ENCODE data around the gene EBPL. TPM values are rescaled to one million over a fixed set of nuclear protein-coding genes. Genes with fewer than 3 reads are reported as not detected.

The EBPL gene
- total RNA-seq, 6 experiments from 2014 or later, result 69.5 to 82.8 (median 75.5) TPM

DNA sequence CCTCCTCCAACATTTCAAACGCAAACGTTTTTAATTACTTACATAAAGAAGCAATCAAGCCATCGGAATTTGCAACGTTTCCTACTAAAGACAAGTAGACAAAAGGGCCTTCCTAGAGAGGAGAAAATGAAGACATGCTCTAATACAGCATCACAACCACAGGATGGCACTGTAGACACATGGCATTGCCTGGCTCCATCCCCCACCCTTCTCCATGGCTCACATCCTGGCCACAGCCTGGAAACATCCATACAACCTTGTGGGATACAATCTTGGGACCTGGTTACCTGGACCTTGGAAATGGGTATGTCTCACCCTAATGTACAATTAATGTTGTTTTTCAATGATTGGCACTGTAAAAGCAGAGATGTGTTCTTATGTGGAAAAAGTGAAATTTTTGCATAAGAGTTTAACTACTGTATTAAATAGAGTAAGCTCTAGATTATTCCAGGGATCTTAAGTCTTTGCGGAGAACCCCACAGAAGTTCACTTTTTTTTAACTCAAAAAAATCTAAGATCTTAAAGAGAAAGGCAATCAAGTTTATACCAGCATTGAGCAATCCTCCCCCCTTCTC lies 21.5 kb downstream of the EBPL start:
- no peak overlapping the region for H3K4me3 Mint-ChIP-seq
- TF ChIP-seq CTCF (IDR thresholded peaks at IDR 0.05), result peak; percentile 85
- peaks cover 27% of the 10 kb centered on the region for H3K36me3 Mint-ChIP-seq (ENCODE audit: low read depth)
- peak overlapping the region; percentile 20 for H3K27ac Mint-ChIP-seq
- no peaks in the 10 kb centered on the region; the same call in 1 of the 2 replicates for H3K27me3 Mint-ChIP-seq (ENCODE audit: insufficient read depth)
- peak; percentile 57 for DNase-seq
- no peaks in the 10 kb centered on the region for H3K9me3 Mint-ChIP-seq
- peaks cover 38% of the 10 kb centered on the region for H3K4me1 Mint-ChIP-seq (ENCODE audit: low read depth)

DNA sequence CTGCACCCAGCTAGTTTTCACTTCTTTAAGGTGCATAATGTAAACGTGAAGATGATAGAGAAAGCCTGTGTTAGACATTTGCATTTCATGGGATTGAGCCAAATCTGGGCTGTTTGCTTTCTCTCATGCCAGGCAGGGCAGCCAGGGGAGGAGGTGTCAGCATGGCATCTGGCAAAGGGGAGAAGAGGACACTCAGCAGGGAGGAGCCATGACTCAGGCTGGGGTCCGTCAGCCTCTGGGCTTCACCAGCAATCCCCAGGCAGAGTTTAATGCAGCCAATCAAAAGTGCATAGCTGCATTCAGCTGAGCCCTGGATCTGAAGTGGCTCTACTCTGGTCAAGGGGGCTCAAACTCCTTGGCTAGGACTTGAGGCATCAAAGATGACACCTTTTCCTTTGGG lies 23.5 kb downstream of the EBPL start:
- Mint-ChIP-seq H3K4me3 (no peak overlapping the region), H3K4me1 (ENCODE audit: low read depth) (peaks cover 38% of the 10 kb centered on the region), H3K27me3 (ENCODE audit: insufficient read depth) (no peaks in the 10 kb centered on the region; the same call in 1 of the 2 replicates), H3K36me3 (ENCODE audit: low read depth) (peaks cover 21% of the 10 kb centered on the region), H3K27ac (peak overlapping the region; percentile 40; the same call in 1 of the 2 replicates), H3K9me3 (no peaks in the 10 kb centered on the region)
- no peak for DNase-seq
- TF ChIP-seq CTCF (IDR thresholded peaks at IDR 0.05), result no peak

DNA sequence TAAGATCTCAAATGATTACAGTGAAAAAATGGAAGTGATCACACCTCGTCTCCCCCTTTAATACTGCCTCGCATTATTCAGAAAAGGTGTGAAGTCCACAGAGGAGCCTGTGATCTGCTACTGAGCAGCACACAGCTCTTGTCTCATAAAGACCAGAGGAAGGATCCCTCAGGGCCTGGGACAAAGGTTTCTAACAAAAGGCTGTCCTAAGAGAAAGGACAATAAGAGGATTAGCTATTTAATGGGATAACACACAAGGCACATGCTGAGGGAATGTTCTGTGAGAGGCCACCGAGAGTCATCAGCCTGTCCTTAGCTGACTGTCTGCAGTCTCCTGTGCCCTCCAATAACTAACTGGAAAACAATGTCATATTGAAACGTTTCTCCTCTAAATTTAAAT lies 26.7 kb downstream of the EBPL start:
- H3K9me3 Mint-ChIP-seq, result no peaks in the 10 kb centered on the region
- DNase-seq, result no peak
- H3K4me3 Mint-ChIP-seq, result no peak overlapping the region
- H3K27me3 Mint-ChIP-seq (ENCODE audit: insufficient read depth), result no peaks in the 10 kb centered on the region; the same call in 1 of the 2 replicates
- peaks cover 34% of the 10 kb centered on the region for H3K36me3 Mint-ChIP-seq (ENCODE audit: low read depth)
- no peak for TF ChIP-seq CTCF (IDR thresholded peaks at IDR 0.05)
- no peak overlapping the region; the same call in 1 of the 2 replicates for H3K27ac Mint-ChIP-seq
- H3K4me1 Mint-ChIP-seq (ENCODE audit: low read depth), result peaks cover 12% of the 10 kb centered on the region

- no peak overlapping the region for H3K27ac Mint-ChIP-seq
- no peak for TF ChIP-seq CTCF (IDR thresholded peaks at IDR 0.05)
- peaks cover 14% of the 10 kb centered on the region for H3K4me1 Mint-ChIP-seq (ENCODE audit: low read depth)
- no peak for DNase-seq
- H3K4me3 Mint-ChIP-seq, result no peak overlapping the region
- H3K27me3 Mint-ChIP-seq (ENCODE audit: insufficient read depth), result no peaks in the 10 kb centered on the region
- H3K9me3 Mint-ChIP-seq, result no peaks in the 10 kb centered on the region
- peaks cover 20% of the 10 kb centered on the region for H3K36me3 Mint-ChIP-seq (ENCODE audit: low read depth)
These were observed 34.0 kb downstream of the EBPL start for GRCh38 chr13:49657241-49657641.

GRCh38 chr13:49655906-49656305 lies 35.4 kb downstream of the EBPL start:
- Mint-ChIP-seq H3K36me3 (ENCODE audit: low read depth) (peaks cover 11% of the 10 kb centered on the region; the same call in 1 of the 2 replicates), H3K27me3 (ENCODE audit: insufficient read depth) (no peaks in the 10 kb centered on the region; the same call in 1 of the 2 replicates), H3K4me1 (ENCODE audit: low read depth) (peaks cover 14% of the 10 kb centered on the region), H3K9me3 (no peaks in the 10 kb centered on the region), H3K27ac (peak overlapping the region; percentile 59), H3K4me3 (no peak overlapping the region)
- no peak for TF ChIP-seq CTCF (IDR thresholded peaks at IDR 0.05)
- DNase-seq, result peak; percentile 53
